Activated naive CD8-positive, alpha-beta T cell (primary cell): Measurements from ENCODE around the gene CASP10.
"Not testable (repeated sequence)": the region's sequence is repeated elsewhere in the genome, so short reads cannot be mapped to it uniquely, and the experiment has no call there.

Experiments used
- H3K27ac Mint-ChIP-seq: one replicate; pipeline ENCODE4 v1.8.0; 2021; ENCODE audit warnings: mixed read lengths
- H3K27me3 Mint-ChIP-seq: one replicate; pipeline ENCODE4 v1.8.0; 2021; ENCODE audit warnings: mixed read lengths
- H3K36me3 Mint-ChIP-seq: one replicate; pipeline ENCODE4 v1.8.0; 2021; ENCODE audit warnings: mixed read lengths
- H3K4me1 Mint-ChIP-seq: one replicate; pipeline ENCODE4 v1.8.0; 2021; ENCODE audit warnings: low read depth, mixed read lengths
- H3K4me3 Mint-ChIP-seq: one replicate; pipeline ENCODE4 v1.8.0; 2021; ENCODE audit warnings: mild to moderate bottlenecking, mixed read lengths
- H3K9me3 Mint-ChIP-seq: one replicate; pipeline ENCODE4 v1.8.0; 2021; ENCODE audit warnings: low read depth, mixed read lengths

CASP10 gene

GRCh38 chr2:201150454-201151020, 32.4 kb upstream of the CASP10 start:
- Mint-ChIP-seq H3K4me1 (peaks cover 28% of the 10 kb centered on the region), H3K36me3 (peaks cover 8% of the 10 kb centered on the region), H3K9me3 (no peaks in the 10 kb centered on the region), H3K27me3 (no peaks in the 10 kb centered on the region), H3K4me3 (peak overlapping the region; percentile 7), H3K27ac (peak overlapping the region; percentile 81)

- Mint-ChIP-seq H3K4me1 (peaks cover 28% of the 10 kb centered on the region), H3K36me3 (peaks cover 8% of the 10 kb centered on the region), H3K4me3 (no peak overlapping the region), H3K27ac (peak overlapping the region; percentile 81), H3K9me3 (no peaks in the 10 kb centered on the region), H3K27me3 (no peaks in the 10 kb centered on the region)
Measured at GRCh38 chr2:201151127-201151981, 31.6 kb upstream of the CASP10 start.

DNA sequence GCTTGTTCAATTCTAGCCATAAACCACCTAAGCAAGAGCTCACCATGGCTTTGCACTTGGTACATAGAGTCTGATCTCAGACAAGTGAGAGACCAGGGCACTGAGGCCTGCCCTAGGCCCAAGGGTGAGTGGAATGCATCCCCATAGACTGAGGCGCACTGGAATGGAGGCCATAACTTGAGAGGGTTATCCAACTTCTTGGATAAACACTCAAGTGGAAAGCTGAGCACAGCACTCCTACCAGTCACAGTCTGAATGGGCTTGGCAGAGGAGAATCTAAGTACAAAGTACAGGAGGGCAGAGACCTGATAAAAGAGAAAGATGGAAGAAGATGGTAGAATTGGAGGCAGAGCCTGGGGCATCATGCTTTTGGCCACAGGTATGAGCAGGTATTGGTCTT, 30.4 kb upstream of the CASP10 start:
- Mint-ChIP-seq H3K4me3 (no peak overlapping the region), H3K36me3 (peaks cover 5% of the 10 kb centered on the region)

GRCh38 chr2:201152999-201153815, 29.7 kb upstream of the CASP10 start:
- Mint-ChIP-seq H3K27me3 (no peaks in the 10 kb centered on the region), H3K36me3 (peaks cover 8% of the 10 kb centered on the region), H3K4me1 (peaks cover 36% of the 10 kb centered on the region), H3K9me3 (no peaks in the 10 kb centered on the region), H3K4me3 (no peak overlapping the region), H3K27ac (peak overlapping the region; percentile 74)

More for the DNA sequence above, 30.4 kb upstream of the CASP10 start:
- Mint-ChIP-seq H3K27ac (peak overlapping the region; percentile 74), H3K4me1 (peaks cover 30% of the 10 kb centered on the region), H3K27me3 (no peaks in the 10 kb centered on the region), H3K9me3 (no peaks in the 10 kb centered on the region)

GRCh38 chr2:201154615-201155399, 28.1 kb upstream of the CASP10 start:
- no peaks in the 10 kb centered on the region for H3K27me3 Mint-ChIP-seq
- no peaks in the 10 kb centered on the region for H3K9me3 Mint-ChIP-seq
- H3K27ac Mint-ChIP-seq: peak overlapping the region; percentile 24
- H3K4me1 Mint-ChIP-seq: peaks cover 33% of the 10 kb centered on the region
- H3K36me3 Mint-ChIP-seq: peaks cover 9% of the 10 kb centered on the region
- no peak overlapping the region for H3K4me3 Mint-ChIP-seq

DNA sequence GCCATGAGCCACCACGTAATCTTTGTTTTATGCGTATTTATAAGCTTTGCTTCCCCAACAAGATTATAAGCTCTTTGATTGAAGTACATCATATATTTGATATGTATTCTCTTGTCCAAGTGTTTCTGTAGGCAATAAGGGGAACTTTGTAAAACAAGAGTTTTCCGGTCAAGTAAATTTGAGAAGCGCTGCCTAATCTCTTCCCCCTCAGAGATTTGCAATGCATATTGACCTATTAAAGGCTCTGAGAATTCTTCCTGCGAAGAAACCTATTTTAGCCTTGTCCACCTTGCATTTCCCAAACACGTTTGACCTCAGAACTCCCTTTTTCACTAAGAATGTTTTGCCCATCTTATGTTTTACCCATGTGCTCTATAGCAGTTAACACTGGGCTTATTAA, 26.9 kb upstream of the CASP10 start:
- H3K27ac Mint-ChIP-seq: no peak overlapping the region
- no peaks in the 10 kb centered on the region for H3K9me3 Mint-ChIP-seq
- peaks cover 9% of the 10 kb centered on the region for H3K36me3 Mint-ChIP-seq
- H3K4me3 Mint-ChIP-seq: no peak overlapping the region
- no peaks in the 10 kb centered on the region for H3K27me3 Mint-ChIP-seq
- H3K4me1 Mint-ChIP-seq: peaks cover 26% of the 10 kb centered on the region

- peak overlapping the region; percentile 64 for H3K27ac Mint-ChIP-seq
- H3K27me3 Mint-ChIP-seq: no peaks in the 10 kb centered on the region
- H3K36me3 Mint-ChIP-seq: peaks cover 9% of the 10 kb centered on the region
- H3K4me3 Mint-ChIP-seq: no peak overlapping the region
- peaks cover 20% of the 10 kb centered on the region for H3K4me1 Mint-ChIP-seq
- no peaks in the 10 kb centered on the region for H3K9me3 Mint-ChIP-seq
Measured at GRCh38 chr2:201156640-201157039, 26.3 kb upstream of the CASP10 start.

DNA sequence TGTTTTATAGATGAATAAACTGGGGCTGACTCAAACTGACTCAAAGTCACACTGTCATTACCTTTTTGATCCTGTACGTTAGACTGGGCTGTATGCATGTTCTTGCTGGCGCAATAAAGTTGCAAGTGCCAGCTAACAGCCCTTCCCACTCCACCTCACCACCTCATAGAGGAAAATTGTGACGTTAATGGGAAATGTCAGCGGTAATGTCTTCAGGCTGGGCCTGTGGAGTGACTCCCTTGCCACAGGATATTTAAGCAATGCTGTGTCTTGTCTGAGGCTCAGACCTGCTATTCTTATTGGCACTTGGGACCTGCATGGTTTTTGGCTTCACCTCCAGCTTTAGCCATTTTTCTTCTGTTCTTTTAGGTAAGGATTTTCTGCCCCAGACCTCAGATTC, 25.2 kb upstream of the CASP10 start:
- H3K27me3 Mint-ChIP-seq: no peaks in the 10 kb centered on the region
- H3K4me3 Mint-ChIP-seq: no peak overlapping the region
- H3K27ac Mint-ChIP-seq: peak overlapping the region; percentile 64
- peaks cover 19% of the 10 kb centered on the region for H3K4me1 Mint-ChIP-seq
- no peaks in the 10 kb centered on the region for H3K9me3 Mint-ChIP-seq
- H3K36me3 Mint-ChIP-seq: peaks cover 10% of the 10 kb centered on the region

- Mint-ChIP-seq H3K27ac (peak overlapping the region; percentile 64), H3K4me1 (peaks cover 20% of the 10 kb centered on the region), H3K27me3 (no peaks in the 10 kb centered on the region), H3K36me3 (peaks cover 14% of the 10 kb centered on the region), H3K9me3 (no peaks in the 10 kb centered on the region), H3K4me3 (no peak overlapping the region)
Measured at GRCh38 chr2:201158111-201158929, 24.6 kb upstream of the CASP10 start.

DNA sequence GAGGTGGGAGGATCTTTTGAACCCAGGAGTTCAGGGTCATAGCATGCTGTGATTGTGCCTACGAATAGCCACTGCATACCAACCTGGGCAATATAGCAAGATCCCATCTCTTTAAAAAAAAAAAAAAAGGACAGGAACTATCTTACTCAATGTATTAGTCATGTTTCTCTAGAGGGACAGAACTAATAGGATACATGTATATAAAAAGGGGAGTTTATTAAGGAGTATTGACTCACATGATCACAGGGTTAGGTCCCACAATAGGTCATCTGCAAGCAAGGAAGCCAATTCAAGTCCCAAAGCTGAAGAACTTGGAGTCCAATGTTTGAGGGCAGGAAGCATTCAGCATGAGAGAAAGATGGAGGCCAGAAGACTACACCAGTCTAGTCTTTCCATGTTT, 18.8 kb upstream of the CASP10 start:
- Mint-ChIP-seq H3K4me1 (peaks cover 4% of the 10 kb centered on the region), H3K4me3 (no peak overlapping the region), H3K36me3 (peaks cover 19% of the 10 kb centered on the region), H3K9me3 (peaks cover 7% of the 10 kb centered on the region), H3K27ac (no peak overlapping the region), H3K27me3 (no peaks in the 10 kb centered on the region)

- Mint-ChIP-seq H3K9me3 (peaks cover 12% of the 10 kb centered on the region), H3K27ac (no peak overlapping the region), H3K4me1 (peaks cover 3% of the 10 kb centered on the region), H3K27me3 (no peaks in the 10 kb centered on the region), H3K4me3 (no peak overlapping the region), H3K36me3 (peaks cover 17% of the 10 kb centered on the region)
Measured at GRCh38 chr2:201167546-201167945, 15.4 kb upstream of the CASP10 start.

DNA sequence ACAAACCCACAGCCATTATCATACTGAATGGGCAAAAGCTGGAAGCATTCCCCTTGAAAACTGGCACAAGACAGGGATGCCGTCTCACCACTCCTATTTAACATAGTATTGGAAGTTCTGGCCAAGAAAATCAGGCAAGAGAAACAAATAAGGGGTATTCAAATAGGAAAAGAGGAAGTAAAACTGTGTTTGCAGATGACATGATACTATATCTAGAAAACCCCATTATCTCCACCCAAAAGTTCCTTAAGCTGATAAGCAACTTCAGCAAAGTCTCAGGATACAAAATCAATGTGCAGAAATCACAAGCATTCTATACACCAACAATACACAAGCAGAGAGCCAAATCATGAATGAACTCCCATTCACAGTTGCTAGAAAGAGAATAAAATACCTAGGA, 14.4 kb upstream of the CASP10 start:
- H3K27ac Mint-ChIP-seq: peak overlapping the region; percentile 66
- H3K36me3 Mint-ChIP-seq: peaks cover 12% of the 10 kb centered on the region
- peaks cover 12% of the 10 kb centered on the region for H3K9me3 Mint-ChIP-seq
- not testable (repeated sequence) for H3K4me3 Mint-ChIP-seq, H3K27me3 Mint-ChIP-seq, H3K4me1 Mint-ChIP-seq

- no peaks in the 10 kb centered on the region for H3K27me3 Mint-ChIP-seq
- H3K4me3 Mint-ChIP-seq: no peak overlapping the region
- peaks cover 7% of the 10 kb centered on the region for H3K4me1 Mint-ChIP-seq
- peaks cover 12% of the 10 kb centered on the region for H3K9me3 Mint-ChIP-seq
- H3K36me3 Mint-ChIP-seq: peaks cover 10% of the 10 kb centered on the region
- no peak overlapping the region for H3K27ac Mint-ChIP-seq
Measured at GRCh38 chr2:201171259-201171814, 11.6 kb upstream of the CASP10 start.
